MG63 (cell line): ENCODE data around the gene TMEM167B. TPM values are rescaled to one million over a fixed set of nuclear protein-coding genes. Genes with fewer than 3 reads are reported as not detected.
"Not testable (repeated sequence)": the region's sequence is repeated elsewhere in the genome, so short reads cannot be mapped to it uniquely, and the experiment has no call there.

ENCODE experiments used
- DNase-seq: peaks from one replicate; pipeline ENCODE4 v3.0.0-alpha.2; 2020
- H3K27me3 ChIP-seq: fragments of 250-450 bp; sonication (Bioruptor Pico); 2 replicates; pipeline ENCODE4 v1.5.1; 2020; ENCODE audit warnings: mild to moderate bottlenecking, moderate library complexity
- H3K36me3 ChIP-seq: fragments of 250-450 bp; sonication (Bioruptor Pico); 2 replicates; pipeline ENCODE4 v1.5.1; 2020; ENCODE audit warnings: mild to moderate bottlenecking, moderate library complexity
- H3K4me3 ChIP-seq: fragments of 250-450 bp; sonication (Bioruptor Pico); 2 replicates; pipeline ENCODE4 v1.5.1; 2020; ENCODE audit warnings: mild to moderate bottlenecking, moderate library complexity
- H3K9me3 ChIP-seq: fragments of 250-450 bp; sonication (Bioruptor Pico); 2 replicates; pipeline ENCODE4 v1.5.1; 2020; ENCODE audit warnings: mild to moderate bottlenecking, moderate library complexity
- total RNA-seq: library from RNA; depleted of rRNA; stranded (reverse); fragments of >200 nt; shearing (Covaris generic); gene quantifications from 2 replicates; pipeline ENCODE4 v1.2.3, GENCODE V29; 2014; ENCODE audit warnings: low replicate concordance; rRNA removed

Gene TMEM167B
- 43.4 and 61.3 TPM in 2 replicates for total RNA-seq

- H3K27me3 ChIP-seq, result no peaks in the 10 kb centered on the region
- H3K36me3 ChIP-seq, result peaks cover 42% of the 10 kb centered on the region
- peak; percentile 99 for DNase-seq
- H3K4me3 ChIP-seq, result peak within 1 kb of the TSS; percentile 98
- H3K9me3 ChIP-seq, result no peaks in the 10 kb centered on the region; the same call in 1 of the 2 replicates
These were observed at the start of gene TMEM167B for GRCh38 chr1:109090196-109091077. Gene TMEM167B (plus strand): TSS chr1:109090764. CDS start chr1:109090873, 109 bp downstream.

GRCh38 chr1:109040989-109041620 is 49.5 kb upstream of the TMEM167B start:
- H3K36me3 ChIP-seq, result peaks cover 4% of the 10 kb centered on the region; the same call in 1 of the 2 replicates
- peak; percentile 54 for DNase-seq
- H3K4me3 ChIP-seq, result peak overlapping the region; percentile 81
- no peaks in the 10 kb centered on the region for H3K27me3 ChIP-seq
- H3K9me3 ChIP-seq, result no peaks in the 10 kb centered on the region

GRCh38 chr1:109041621-109042468 is 48.7 kb upstream of the TMEM167B start, which contains the start of gene WDR47:
Gene WDR47 (minus strand): TSS chr1:109042102. CDS start chr1:109023512, 18,590 bp downstream.
- DNase-seq, result peak; percentile 100
- no peaks in the 10 kb centered on the region for H3K27me3 ChIP-seq

GRCh38 chr1:109045595-109045994 is 45.0 kb upstream of the TMEM167B start:
- Histone ChIP-seq H3K27me3 (no peaks in the 10 kb centered on the region; the same call in 1 of the 2 replicates), H3K36me3 (no peaks in the 10 kb centered on the region), H3K9me3 (no peaks in the 10 kb centered on the region), H3K4me3 (no peak overlapping the region)
- no peak for DNase-seq

More at GRCh38 chr1:109041621-109042468, 48.7 kb upstream of the TMEM167B start, which contains the start of gene WDR47:
- Histone ChIP-seq H3K9me3 (no peaks in the 10 kb centered on the region), H3K36me3 (peaks cover 4% of the 10 kb centered on the region; the same call in 1 of the 2 replicates), H3K4me3 (peak within 1 kb of the TSS; percentile 81)

GRCh38 chr1:109046671-109047070 is 43.9 kb upstream of the TMEM167B start:
- H3K27me3 ChIP-seq, result no peaks in the 10 kb centered on the region; the same call in 1 of the 2 replicates
- no peak overlapping the region for H3K4me3 ChIP-seq
- H3K9me3 ChIP-seq, result no peaks in the 10 kb centered on the region
- no peak for DNase-seq
- no peaks in the 10 kb centered on the region for H3K36me3 ChIP-seq

GRCh38 chr1:109047339-109047738 is 43.2 kb upstream of the TMEM167B start:
- Histone ChIP-seq H3K27me3 (no peaks in the 10 kb centered on the region; the same call in 1 of the 2 replicates), H3K36me3 (no peaks in the 10 kb centered on the region)

GRCh38 chr1:109048335-109048734 is 42.2 kb upstream of the TMEM167B start:
- no peaks in the 10 kb centered on the region for H3K9me3 ChIP-seq
- no peak overlapping the region for H3K4me3 ChIP-seq
- DNase-seq, result no peak
- no peaks in the 10 kb centered on the region; the same call in 1 of the 2 replicates for H3K27me3 ChIP-seq
- H3K36me3 ChIP-seq, result no peaks in the 10 kb centered on the region

More at GRCh38 chr1:109047339-109047738, 43.2 kb upstream of the TMEM167B start:
- Histone ChIP-seq H3K9me3 (no peaks in the 10 kb centered on the region), H3K4me3 (no peak overlapping the region)
- DNase-seq, result no peak

- H3K9me3 ChIP-seq, result no peaks in the 10 kb centered on the region
- no peak overlapping the region for H3K4me3 ChIP-seq
- H3K36me3 ChIP-seq, result no peaks in the 10 kb centered on the region
- DNase-seq, result no peak
- no peaks in the 10 kb centered on the region; the same call in 1 of the 2 replicates for H3K27me3 ChIP-seq
These were observed 40.2 kb upstream of the TMEM167B start for GRCh38 chr1:109050228-109050995.

- H3K27me3 ChIP-seq, H3K9me3 ChIP-seq, H3K36me3 ChIP-seq, H3K4me3 ChIP-seq, DNase-seq: not testable (repeated sequence)
These were observed 38.4 kb upstream of the TMEM167B start for GRCh38 chr1:109052145-109052544.

GRCh38 chr1:109056064-109056463 is 34.5 kb upstream of the TMEM167B start:
- Histone ChIP-seq H3K36me3 (peaks cover 1% of the 10 kb centered on the region; the same call in 1 of the 2 replicates), H3K27me3 (no peaks in the 10 kb centered on the region), H3K4me3 (no peak overlapping the region), H3K9me3 (no peaks in the 10 kb centered on the region)
- DNase-seq, result no peak

GRCh38 chr1:109059026-109059425 is 31.5 kb upstream of the TMEM167B start:
- Histone ChIP-seq H3K9me3 (no peaks in the 10 kb centered on the region), H3K36me3 (peaks cover 21% of the 10 kb centered on the region), H3K27me3 (no peaks in the 10 kb centered on the region), H3K4me3 (no peak overlapping the region)
- no peak for DNase-seq

GRCh38 chr1:109060707-109061106 is 29.9 kb upstream of the TMEM167B start:
- H3K36me3 ChIP-seq, result peaks cover 37% of the 10 kb centered on the region
- no peaks in the 10 kb centered on the region for H3K27me3 ChIP-seq
- H3K4me3 ChIP-seq, result no peak overlapping the region
- DNase-seq, result no peak
- no peaks in the 10 kb centered on the region for H3K9me3 ChIP-seq

- H3K36me3 ChIP-seq, result peaks cover 41% of the 10 kb centered on the region
- H3K9me3 ChIP-seq, result no peaks in the 10 kb centered on the region
- H3K27me3 ChIP-seq, result no peaks in the 10 kb centered on the region
- no peak overlapping the region for H3K4me3 ChIP-seq
- DNase-seq, result no peak
These were observed 29.4 kb upstream of the TMEM167B start for GRCh38 chr1:109061183-109061582.

GRCh38 chr1:109065137-109065536 is 25.4 kb upstream of the TMEM167B start:
- Histone ChIP-seq H3K27me3 (no peaks in the 10 kb centered on the region), H3K36me3 (peaks cover 79% of the 10 kb centered on the region), H3K9me3 (no peaks in the 10 kb centered on the region; the same call in 1 of the 2 replicates), H3K4me3 (no peak overlapping the region)
- no peak for DNase-seq

GRCh38 chr1:109067883-109068282 is 22.7 kb upstream of the TMEM167B start:
- Histone ChIP-seq H3K36me3 (peaks cover 89% of the 10 kb centered on the region), H3K9me3 (no peaks in the 10 kb centered on the region; the same call in 1 of the 2 replicates), H3K27me3 (no peaks in the 10 kb centered on the region), H3K4me3 (no peak overlapping the region)
- no peak for DNase-seq
